Measurements from ENCODE around the gene GDF10.

GDF10 gene

GRCh38 chr10:47344996-47345870 is 45.2 kb downstream of the GDF10 start:
- no peak for DNase-seq (ENCODE audit: extremely low read depth, low read depth)
- no peak for TF ChIP-seq CTCF (IDR thresholded peaks at IDR 0.05; ENCODE audit: low read depth, low read length)

GRCh38 chr10:47346581-47347302 is 46.7 kb downstream of the GDF10 start:
- no peak for DNase-seq (ENCODE audit: extremely low read depth, low read depth)
- TF ChIP-seq CTCF (IDR thresholded peaks at IDR 0.05; ENCODE audit: low read depth, low read length): no peak

GRCh38 chr10:47347303-47347675 is 47.3 kb downstream of the GDF10 start:
- no peak for DNase-seq (ENCODE audit: extremely low read depth, low read depth)
- no peak for TF ChIP-seq CTCF (IDR thresholded peaks at IDR 0.05; ENCODE audit: low read depth, low read length)

GRCh38 chr10:47348138-47348651 is 48.2 kb downstream of the GDF10 start, which contains the start of gene RBP3:
RBP3 (plus strand) TSS chr10:47348363; CDS start chr10:47348485, 122 bp downstream.
- no peak for DNase-seq (ENCODE audit: extremely low read depth, low read depth)
- TF ChIP-seq CTCF (IDR thresholded peaks at IDR 0.05; ENCODE audit: low read depth, low read length): no peak

GRCh38 chr10:47348661-47349470 is 48.9 kb downstream of the GDF10 start:
- TF ChIP-seq CTCF (IDR thresholded peaks at IDR 0.05; ENCODE audit: low read depth, low read length): no peak
- DNase-seq (ENCODE audit: extremely low read depth, low read depth): no peak

GRCh38 chr10:47349516-47349915 is 49.5 kb downstream of the GDF10 start:
- DNase-seq (ENCODE audit: extremely low read depth, low read depth): no peak
- no peak for TF ChIP-seq CTCF (IDR thresholded peaks at IDR 0.05; ENCODE audit: low read depth, low read length)

All from AG09319 (cell line).